Activated CD8-positive, alpha-beta memory T cell treated with anti-CD3 and anti-CD28 coated beads, Interleukin-2, amount 10 ng/mL, durations not matched to agents 7 days and 5 days (primary cell): ENCODE measurements around the gene TARDBP. TPM values are rescaled to one million over a fixed set of nuclear protein-coding genes. Genes with fewer than 3 reads are reported as not detected.
"Not testable (repeated sequence)": the region's sequence is repeated elsewhere in the genome, so short reads cannot be mapped to it uniquely, and the experiment has no call there.

Source experiments
- ATAC-seq: fragments of 150-1000 bp; cut with Tn5 transposase; one replicate; pipeline ENCODE4 v1.10.0; 2021; ENCODE audit warnings: moderate library complexity
- CTCF ChIA-PET: fragments of 350-600 bp; sonication (Branson Sonifier 250); formaldehyde crosslinking; loops from one replicate; lab custom pipeline; 2021; ENCODE audit warnings: antibody characterized with exemption; lab: Charles Lee
- DNase-seq: peaks from one replicate; pipeline ENCODE4 v3.0.0-alpha.2; 2020
- H3K27ac Mint-ChIP-seq: one replicate; pipeline ENCODE4 v1.8.0; 2021; ENCODE audit warnings: mild to moderate bottlenecking, mixed read lengths
- H3K27me3 Mint-ChIP-seq: one replicate; pipeline ENCODE4 v1.8.0; 2021; ENCODE audit warnings: mixed read lengths
- H3K36me3 Mint-ChIP-seq: one replicate; pipeline ENCODE4 v1.8.0; 2021; ENCODE audit warnings: mild to moderate bottlenecking, mixed read lengths
- H3K4me1 Mint-ChIP-seq: one replicate; pipeline ENCODE4 v1.8.0; 2021; ENCODE audit warnings: mixed read lengths
- H3K4me3 Mint-ChIP-seq: one replicate; pipeline ENCODE4 v1.8.0; 2021; ENCODE audit warnings: mild to moderate bottlenecking, moderate library complexity, mixed read lengths
- H3K9me3 Mint-ChIP-seq: one replicate; pipeline ENCODE4 v1.8.0; 2022; ENCODE audit warnings: low read depth, mixed read lengths
- total RNA-seq, 2 experiments: library from RNA; stranded (reverse); gene quantifications; one replicate each; pipeline ENCODE4 v1.2.3, GENCODE V29; 2021

TARDBP gene
- total RNA-seq, 2 experiments from 2014 or later: 175 to 184 TPM

- H3K9me3 Mint-ChIP-seq, ATAC-seq, H3K27me3 Mint-ChIP-seq, H3K4me3 Mint-ChIP-seq, DNase-seq, H3K27ac Mint-ChIP-seq, H3K36me3 Mint-ChIP-seq, H3K4me1 Mint-ChIP-seq: not testable (repeated sequence)
- CTCF ChIA-PET: interaction anchor here (1.4 to 3.6 kb wide), 2 partner anchors 10 to 59 kb away, joined by 3 to 48 read pairs; partner anchors contain the start of gene EXOSC10
Observed at GRCh38 chr1:11040105-11040429, 27.6 kb downstream of the TARDBP start.

DNA sequence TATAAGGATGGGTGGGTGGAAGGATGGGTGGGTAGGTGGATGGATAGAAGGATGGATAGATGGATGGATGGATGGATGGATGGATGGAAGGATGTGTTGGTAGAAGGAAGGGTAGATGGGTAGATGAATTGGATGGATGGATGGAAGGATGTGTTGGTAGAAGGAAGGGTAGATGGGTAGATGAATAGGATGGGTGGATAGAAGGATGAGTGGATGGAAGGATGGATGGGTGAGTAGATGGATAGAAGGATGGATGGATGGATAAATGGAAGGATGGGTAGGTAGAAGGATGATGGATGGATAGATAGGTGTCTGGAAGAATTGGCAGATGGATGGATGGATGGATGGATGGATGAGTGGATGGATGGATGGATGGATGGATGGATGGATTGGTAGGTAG lies 28.6 kb downstream of the TARDBP start:
- no peaks in the 10 kb centered on the region for H3K36me3 Mint-ChIP-seq
- ATAC-seq: no peak
- H3K4me1 Mint-ChIP-seq: peaks cover 9% of the 10 kb centered on the region
- no peak overlapping the region for H3K27ac Mint-ChIP-seq
- peaks cover 5% of the 10 kb centered on the region for H3K27me3 Mint-ChIP-seq
- CTCF ChIA-PET: no interaction called here
- H3K9me3 Mint-ChIP-seq: no peaks in the 10 kb centered on the region
- H3K4me3 Mint-ChIP-seq: no peak overlapping the region
- DNase-seq: no peak

DNA sequence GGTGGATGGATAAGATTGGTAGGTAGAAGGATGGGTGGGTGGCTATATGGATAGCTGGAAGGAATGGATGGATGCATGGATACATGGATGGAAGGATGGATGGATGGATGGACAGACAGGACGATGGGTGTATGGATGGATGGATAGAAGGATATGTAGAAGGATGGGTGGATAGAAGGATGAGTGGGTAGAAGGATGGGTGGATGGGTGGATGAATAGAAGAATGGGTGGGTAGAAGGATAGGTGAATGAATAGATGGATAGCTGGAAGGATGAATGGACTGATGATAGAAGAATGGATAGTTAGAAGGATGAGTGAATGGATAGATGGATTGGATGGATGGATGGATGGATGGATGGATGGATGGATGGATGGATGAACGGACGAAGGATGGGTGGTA lies 29.6 kb downstream of the TARDBP start:
- no peak for ATAC-seq
- Mint-ChIP-seq H3K27me3 (peaks cover 5% of the 10 kb centered on the region), H3K9me3 (no peaks in the 10 kb centered on the region), H3K27ac (no peak overlapping the region), H3K36me3 (no peaks in the 10 kb centered on the region), H3K4me1 (peaks cover 9% of the 10 kb centered on the region), H3K4me3 (no peak overlapping the region)
- DNase-seq: no peak
- CTCF ChIA-PET: interaction anchor here (1.2 kb wide), 1 partner anchor 603 kb away, joined by 3 read pairs; no protein-coding TSS in a partner anchor

DNA sequence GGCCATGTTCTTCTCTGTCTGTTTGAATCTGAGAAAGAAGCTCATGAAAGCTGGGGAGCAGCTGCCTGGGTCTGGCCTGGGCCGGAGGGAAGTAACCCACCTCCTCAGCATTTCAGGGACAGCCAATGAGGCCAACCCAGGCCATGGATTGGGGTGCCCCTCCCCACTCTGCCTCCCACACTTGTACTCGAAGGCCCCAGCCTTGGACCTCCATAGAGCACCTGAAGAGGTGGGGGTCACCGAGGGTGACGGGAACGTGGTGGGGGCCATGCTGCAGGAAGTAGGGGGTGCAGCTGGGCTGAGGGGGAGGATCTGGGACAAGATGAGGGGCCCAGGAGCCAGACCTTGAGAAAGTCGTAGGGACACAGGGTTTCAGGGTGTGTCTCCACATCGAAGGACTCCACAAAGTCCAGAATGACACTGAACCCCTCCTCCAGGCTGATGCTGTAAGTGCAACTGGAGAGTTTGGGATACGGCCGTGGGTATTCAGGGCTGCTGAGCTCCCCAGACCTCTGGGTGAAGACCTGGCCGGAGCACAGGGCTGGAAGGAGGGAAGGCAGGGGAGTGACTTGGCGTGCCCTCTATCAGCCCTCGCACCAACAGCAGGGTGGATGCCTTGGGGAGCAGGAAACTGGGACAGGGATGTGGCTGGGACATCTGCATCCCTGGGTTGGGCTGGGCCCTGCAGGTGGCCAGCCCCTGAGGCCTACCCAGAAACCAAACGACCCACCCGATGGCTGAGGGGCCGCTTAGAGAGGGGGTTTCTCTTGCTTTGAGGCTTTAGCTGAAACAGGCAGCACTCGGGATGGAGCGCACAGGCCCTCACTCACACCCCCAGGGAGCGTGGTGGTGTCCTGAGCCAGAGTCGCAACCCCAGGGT lies 30.8 kb downstream of the TARDBP start:
- H3K27me3 Mint-ChIP-seq: no peaks in the 10 kb centered on the region
- DNase-seq (no peak), ATAC-seq (no peak)
- no peak overlapping the region for H3K4me3 Mint-ChIP-seq
- CTCF ChIA-PET: interaction anchor here (1.2 kb wide), 1 partner anchor 602 kb away, joined by 3 read pairs; no protein-coding TSS in a partner anchor
- H3K27ac Mint-ChIP-seq: no peak overlapping the region
- no peaks in the 10 kb centered on the region for H3K9me3 Mint-ChIP-seq
- H3K4me1 Mint-ChIP-seq: no peaks in the 10 kb centered on the region
- H3K36me3 Mint-ChIP-seq: no peaks in the 10 kb centered on the region

DNA sequence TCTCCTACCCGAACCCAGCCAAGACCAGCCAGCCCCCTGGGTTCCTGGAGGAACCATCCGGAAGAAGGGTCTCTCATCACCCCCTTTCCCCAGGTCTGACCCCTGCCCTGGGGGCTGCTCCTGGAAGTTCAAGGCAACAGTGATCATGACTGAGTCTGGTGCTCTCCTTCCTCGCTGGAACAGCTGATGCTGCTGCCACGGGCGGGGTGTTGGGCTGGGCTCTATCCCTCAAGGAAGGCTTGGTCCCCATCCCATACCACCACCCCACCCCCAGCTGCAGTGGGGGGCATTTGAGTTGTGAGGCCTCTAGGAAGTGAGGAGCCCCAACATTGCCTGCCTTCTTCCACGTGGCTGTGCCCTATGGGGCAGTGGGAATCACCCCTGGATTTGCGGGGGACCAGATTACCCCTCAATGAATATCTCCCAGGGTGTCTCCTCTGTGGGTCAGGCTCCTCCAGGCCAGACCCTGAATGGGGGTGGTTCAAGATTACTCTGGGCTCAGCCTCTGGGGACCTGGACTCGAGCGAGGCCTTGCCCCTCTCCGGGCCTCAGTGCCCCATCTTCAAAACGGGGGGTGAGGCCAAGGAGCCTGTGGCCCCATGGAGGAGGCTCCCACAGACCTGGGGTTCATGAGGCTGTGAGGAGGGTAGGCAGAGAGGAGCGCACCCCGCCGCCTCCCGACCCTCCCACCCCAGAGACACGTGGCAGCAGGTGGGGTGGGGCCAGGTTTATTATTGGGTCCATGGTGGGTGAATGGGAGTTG lies 31.8 kb downstream of the TARDBP start:
- Mint-ChIP-seq H3K4me3 (no peak overlapping the region), H3K27ac (no peak overlapping the region), H3K4me1 (no peaks in the 10 kb centered on the region), H3K36me3 (no peaks in the 10 kb centered on the region), H3K27me3 (no peaks in the 10 kb centered on the region), H3K9me3 (no peaks in the 10 kb centered on the region)
- ATAC-seq (no peak), DNase-seq (no peak)
- CTCF ChIA-PET: no interaction called here

- Mint-ChIP-seq H3K4me1 (no peaks in the 10 kb centered on the region), H3K36me3 (no peaks in the 10 kb centered on the region), H3K4me3 (no peak overlapping the region), H3K27ac (no peak overlapping the region), H3K27me3 (no peaks in the 10 kb centered on the region), H3K9me3 (no peaks in the 10 kb centered on the region)
- DNase-seq (no peak), ATAC-seq (no peak)
- CTCF ChIA-PET: interaction anchor here (2.0 kb wide), 1 partner anchor 8 kb away, joined by 7 read pairs; no protein-coding TSS in a partner anchor
Observed at GRCh38 chr1:11044849-11045427, 32.5 kb downstream of the TARDBP start.

- CTCF ChIA-PET: interaction anchor here (2.0 kb wide), 1 partner anchor 8 kb away, joined by 7 read pairs; no protein-coding TSS in a partner anchor
- Mint-ChIP-seq H3K36me3 (no peaks in the 10 kb centered on the region), H3K27me3 (no peaks in the 10 kb centered on the region), H3K4me1 (no peaks in the 10 kb centered on the region), H3K27ac (no peak overlapping the region), H3K4me3 (no peak overlapping the region), H3K9me3 (no peaks in the 10 kb centered on the region)
- ATAC-seq (no peak), DNase-seq (no peak)
Observed at GRCh38 chr1:11045428-11046269, 33.2 kb downstream of the TARDBP start.

DNA sequence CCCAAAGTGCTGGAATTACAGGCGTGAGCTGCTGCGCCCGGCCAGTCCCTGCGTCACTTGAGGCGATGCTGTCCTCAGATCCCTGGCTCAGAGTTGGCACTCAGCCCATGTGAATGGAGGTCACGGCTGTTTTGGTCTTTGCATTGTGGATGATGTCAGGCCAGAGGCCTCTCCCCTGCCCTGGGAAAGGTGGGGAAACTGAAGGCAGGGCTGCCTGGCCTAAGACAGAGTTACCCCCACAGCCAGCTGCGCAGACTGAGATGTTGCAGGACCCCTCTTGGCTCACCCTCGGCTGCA lies 33.8 kb downstream of the TARDBP start:
- DNase-seq (no peak), ATAC-seq (no peak)
- Mint-ChIP-seq H3K27me3 (no peaks in the 10 kb centered on the region), H3K4me1 (peaks cover under 1% of the 10 kb centered on the region), H3K36me3 (no peaks in the 10 kb centered on the region), H3K9me3 (no peaks in the 10 kb centered on the region), H3K27ac (no peak overlapping the region), H3K4me3 (no peak overlapping the region)
- CTCF ChIA-PET: interaction anchor here (2.0 kb wide), 1 partner anchor 9 kb away, joined by 7 read pairs; no protein-coding TSS in a partner anchor

DNA sequence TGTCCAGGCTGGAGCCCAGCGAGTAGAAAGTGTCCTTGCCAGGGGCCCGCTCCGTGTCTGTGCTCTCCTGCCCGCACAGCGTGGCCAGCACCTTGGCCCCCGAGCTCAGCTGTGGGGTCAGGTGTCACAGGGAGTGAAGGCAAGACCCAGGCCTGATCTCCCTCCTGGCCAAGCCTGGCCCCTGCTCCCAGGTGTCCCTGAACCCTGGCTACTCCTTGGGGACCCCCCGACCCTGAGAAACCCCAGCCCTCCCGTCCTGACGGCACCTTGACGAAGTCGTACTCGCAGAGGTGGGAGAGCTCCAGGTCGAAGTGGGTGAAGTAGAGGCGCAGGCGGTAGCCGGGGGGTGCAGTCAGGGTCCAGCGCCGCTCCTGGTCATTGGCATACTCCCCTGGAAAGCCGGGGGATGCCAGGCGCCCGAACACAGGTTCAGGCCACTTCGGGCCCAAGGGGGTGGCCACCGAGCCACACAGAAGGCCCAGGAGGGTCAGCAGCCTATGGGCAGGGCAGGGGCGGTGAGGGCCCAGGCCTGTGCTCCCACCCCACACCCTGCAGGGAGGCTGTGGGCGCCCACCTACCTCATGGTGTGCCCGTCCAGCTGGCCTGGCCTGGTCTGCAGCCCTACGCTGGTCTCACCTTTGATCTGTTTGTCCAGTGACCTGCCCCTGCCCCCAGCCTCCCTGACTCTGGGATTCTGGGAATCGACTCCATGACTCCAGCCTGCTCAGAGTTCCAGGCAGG lies 34.3 kb downstream of the TARDBP start, which contains the start of gene MASP2:
Gene MASP2, minus strand, starts transcription at position 615 of the 741 bp plus-strand sequence. Its CDS starts 32 bp downstream, at position 583.
- H3K4me3 Mint-ChIP-seq: no peak within 1 kb of the TSS
- ATAC-seq (no peak), DNase-seq (no peak)
- H3K27me3 Mint-ChIP-seq: no peaks in the 10 kb centered on the region
- peaks cover 7% of the 10 kb centered on the region for H3K4me1 Mint-ChIP-seq
- H3K36me3 Mint-ChIP-seq: no peaks in the 10 kb centered on the region
- H3K27ac Mint-ChIP-seq: no peak within 1 kb of the TSS
- CTCF ChIA-PET: interaction anchor here (2.0 kb wide), 1 partner anchor 9 kb away, joined by 7 read pairs; no protein-coding TSS in a partner anchor
- no peaks in the 10 kb centered on the region for H3K9me3 Mint-ChIP-seq

DNA sequence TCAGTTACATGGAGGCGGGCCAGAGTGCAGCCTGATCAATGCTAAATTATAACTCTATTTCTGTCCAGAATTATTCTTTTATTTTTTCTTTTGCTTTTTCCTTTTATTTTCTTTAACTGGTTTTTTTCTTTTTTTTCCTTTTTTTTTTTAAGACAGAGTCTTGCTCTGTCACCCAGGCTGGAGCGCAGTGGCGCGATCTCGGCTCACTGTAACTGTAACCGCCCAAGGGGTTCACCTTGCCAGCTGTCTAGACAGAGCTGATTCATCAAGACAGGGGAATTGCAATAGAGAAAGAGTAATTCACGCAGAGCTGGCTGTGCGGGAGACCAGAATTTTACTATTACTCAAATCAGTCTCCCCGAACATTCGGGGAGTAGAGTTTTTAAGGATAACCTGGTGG lies 38.7 kb downstream of the TARDBP start:
- not testable (repeated sequence) for H3K27ac Mint-ChIP-seq, H3K4me3 Mint-ChIP-seq, H3K36me3 Mint-ChIP-seq, H3K9me3 Mint-ChIP-seq, H3K27me3 Mint-ChIP-seq, ATAC-seq, DNase-seq
- H3K4me1 Mint-ChIP-seq: peaks cover 14% of the 10 kb centered on the region
- CTCF ChIA-PET: interaction anchor here (0.9 to 6.2 kb wide), 4 partner anchors 9 to 19 kb away, joined by 3 to 48 read pairs (median 3); partner anchors contain the start of gene SRM

- H3K27me3 Mint-ChIP-seq: no peaks in the 10 kb centered on the region
- H3K4me3 Mint-ChIP-seq: no peak overlapping the region
- no peak for DNase-seq
- H3K9me3 Mint-ChIP-seq: no peaks in the 10 kb centered on the region
- peaks cover 6% of the 10 kb centered on the region for H3K36me3 Mint-ChIP-seq
- peaks cover 14% of the 10 kb centered on the region for H3K4me1 Mint-ChIP-seq
- CTCF ChIA-PET: interaction anchor here (0.9 to 6.2 kb wide), 5 partner anchors 8 to 594 kb away, joined by 3 to 48 read pairs (median 3); partner anchors contain the start of gene SRM
- ATAC-seq: no peak
- H3K27ac Mint-ChIP-seq: peak overlapping the region; percentile 60
Observed at GRCh38 chr1:11051781-11052511, 39.5 kb downstream of the TARDBP start.
